ENCODE data around the gene ADAMTS7.
"Not testable (repeated sequence)": the region's sequence is repeated elsewhere in the genome, so short reads cannot be mapped to it uniquely, and the experiment has no call there.

The ADAMTS7 gene

DNA sequence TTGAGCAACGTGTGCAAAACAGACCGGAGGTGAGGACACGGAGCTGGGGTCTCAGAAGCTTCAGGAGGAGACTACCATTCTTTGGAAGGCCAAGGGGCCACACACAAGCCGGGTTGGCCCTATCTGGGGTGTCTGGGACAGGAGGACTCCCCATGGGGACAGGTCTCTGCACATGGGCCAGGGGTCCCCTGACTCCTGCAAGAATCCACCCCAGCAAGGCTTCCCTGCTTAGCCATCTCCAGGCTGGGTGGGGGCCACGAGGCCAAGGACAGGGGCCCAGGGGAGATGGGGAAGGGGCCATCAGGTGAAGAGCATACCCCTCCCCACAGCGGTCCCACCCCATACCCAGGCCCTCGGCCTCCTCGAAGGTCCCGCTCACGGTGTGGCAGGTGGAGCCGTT, 38.5 kb downstream of the ADAMTS7 start:
- Histone ChIP-seq H3K79me2 (ENCODE audit: insufficient read depth, low read depth) (no peaks in the 10 kb centered on the region), H2AFZ (ENCODE audit: low read depth) (no peak overlapping the region), H4K20me1 (ENCODE audit: insufficient read depth) (no peaks in the 10 kb centered on the region), H3K9ac (no peak overlapping the region), H3K4me2 (no peak overlapping the region), H3K4me1 (ENCODE audit: low read depth, poor library complexity, severe bottlenecking) (no peaks in the 10 kb centered on the region), H3K4me3 (IDR thresholded peaks at IDR 0.05; ENCODE audit: insufficient read depth, low read depth, low read length) (no peak overlapping the region), H3K27ac (no peak overlapping the region), H3K36me3 (ENCODE audit: insufficient read depth) (no peaks in the 10 kb centered on the region), H3K27me3 (ENCODE audit: insufficient read depth, low read depth) (peaks cover 3% of the 10 kb centered on the region; the same call in 1 of the 2 replicates)
- TF ChIP-seq, protein P1, sequence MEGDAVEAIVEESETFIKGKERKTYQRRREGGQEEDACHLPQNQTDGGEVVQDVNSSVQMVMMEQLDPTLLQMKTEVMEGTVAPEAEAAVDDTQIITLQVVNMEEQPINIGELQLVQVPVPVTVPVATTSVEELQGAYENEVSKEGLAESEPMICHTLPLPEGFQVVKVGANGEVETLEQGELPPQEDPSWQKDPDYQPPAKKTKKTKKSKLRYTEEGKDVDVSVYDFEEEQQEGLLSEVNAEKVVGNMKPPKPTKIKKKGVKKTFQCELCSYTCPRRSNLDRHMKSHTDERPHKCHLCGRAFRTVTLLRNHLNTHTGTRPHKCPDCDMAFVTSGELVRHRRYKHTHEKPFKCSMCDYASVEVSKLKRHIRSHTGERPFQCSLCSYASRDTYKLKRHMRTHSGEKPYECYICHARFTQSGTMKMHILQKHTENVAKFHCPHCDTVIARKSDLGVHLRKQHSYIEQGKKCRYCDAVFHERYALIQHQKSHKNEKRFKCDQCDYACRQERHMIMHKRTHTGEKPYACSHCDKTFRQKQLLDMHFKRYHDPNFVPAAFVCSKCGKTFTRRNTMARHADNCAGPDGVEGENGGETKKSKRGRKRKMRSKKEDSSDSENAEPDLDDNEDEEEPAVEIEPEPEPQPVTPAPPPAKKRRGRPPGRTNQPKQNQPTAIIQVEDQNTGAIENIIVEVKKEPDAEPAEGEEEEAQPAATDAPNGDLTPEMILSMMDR (conservative IDR thresholded peaks at IDR 0.05; ENCODE audit: low read depth, low read length): no peak

DNA sequence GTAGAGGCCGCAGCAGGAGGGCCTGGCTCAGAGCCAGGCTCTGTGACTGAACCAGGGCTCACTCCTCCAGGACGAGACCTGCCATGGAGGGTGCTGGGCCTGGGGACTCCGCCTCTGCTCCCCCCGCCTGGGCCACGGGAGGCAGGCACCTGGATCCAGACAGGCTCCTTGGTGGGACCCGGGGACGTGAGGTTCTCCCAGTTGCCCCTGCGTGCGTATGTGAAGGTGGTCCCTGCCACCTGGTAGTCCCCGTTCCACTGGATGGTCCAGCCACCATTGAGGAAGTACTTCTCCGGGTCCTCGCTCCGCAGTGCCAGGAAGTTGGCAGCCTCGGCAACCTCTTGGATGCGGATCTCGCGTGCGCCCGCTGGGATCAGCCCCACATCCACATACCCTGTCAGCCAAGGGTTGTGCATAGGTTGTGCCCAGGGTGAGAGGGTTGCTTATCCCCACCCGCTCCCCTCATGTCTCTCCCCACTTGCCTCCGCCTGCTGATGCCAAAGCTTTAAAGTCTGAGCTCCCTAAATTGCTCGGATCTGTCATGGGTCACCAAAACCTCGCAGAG, 39.7 kb downstream of the ADAMTS7 start:
- not testable (repeated sequence) for H3K27ac ChIP-seq; H3K79me2 ChIP-seq (ENCODE audit: insufficient read depth, low read depth); H3K4me3 ChIP-seq (IDR thresholded peaks at IDR 0.05; ENCODE audit: insufficient read depth, low read depth, low read length); H3K36me3 ChIP-seq (ENCODE audit: insufficient read depth); H3K27me3 ChIP-seq (ENCODE audit: insufficient read depth, low read depth); H3K4me1 ChIP-seq (ENCODE audit: low read depth, poor library complexity, severe bottlenecking); H2AFZ ChIP-seq (ENCODE audit: low read depth); H3K9ac ChIP-seq; H3K4me2 ChIP-seq; H4K20me1 ChIP-seq (ENCODE audit: insufficient read depth)

DNA sequence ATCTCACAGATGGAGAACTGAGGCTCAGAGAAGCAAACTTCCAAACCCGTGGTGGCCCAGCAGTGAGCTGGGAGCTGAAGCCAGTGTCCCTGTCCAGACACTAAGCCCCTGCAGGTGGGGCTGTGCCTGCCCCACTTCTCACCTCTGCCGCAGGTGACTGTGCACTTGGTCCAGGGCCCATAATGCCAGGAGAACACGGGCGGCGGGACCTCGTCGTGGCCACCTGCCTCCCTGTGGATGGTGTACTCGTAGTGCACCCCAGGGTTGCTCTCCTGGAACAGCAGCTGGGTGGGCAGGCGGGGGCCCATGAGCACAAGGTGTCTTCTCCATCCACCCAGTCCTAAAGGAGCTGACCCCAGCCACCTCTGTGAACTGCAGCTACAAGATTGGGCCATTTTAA, 40.2 kb downstream of the ADAMTS7 start:
- H3K79me2 ChIP-seq (ENCODE audit: insufficient read depth, low read depth); H3K36me3 ChIP-seq (ENCODE audit: insufficient read depth); H2AFZ ChIP-seq (ENCODE audit: low read depth); H3K4me1 ChIP-seq (ENCODE audit: low read depth, poor library complexity, severe bottlenecking); H3K9ac ChIP-seq; H3K27me3 ChIP-seq (ENCODE audit: insufficient read depth, low read depth); H3K4me3 ChIP-seq (IDR thresholded peaks at IDR 0.05; ENCODE audit: insufficient read depth, low read depth, low read length); H3K4me2 ChIP-seq; H3K27ac ChIP-seq; H4K20me1 ChIP-seq (ENCODE audit: insufficient read depth): not testable (repeated sequence)

DNA sequence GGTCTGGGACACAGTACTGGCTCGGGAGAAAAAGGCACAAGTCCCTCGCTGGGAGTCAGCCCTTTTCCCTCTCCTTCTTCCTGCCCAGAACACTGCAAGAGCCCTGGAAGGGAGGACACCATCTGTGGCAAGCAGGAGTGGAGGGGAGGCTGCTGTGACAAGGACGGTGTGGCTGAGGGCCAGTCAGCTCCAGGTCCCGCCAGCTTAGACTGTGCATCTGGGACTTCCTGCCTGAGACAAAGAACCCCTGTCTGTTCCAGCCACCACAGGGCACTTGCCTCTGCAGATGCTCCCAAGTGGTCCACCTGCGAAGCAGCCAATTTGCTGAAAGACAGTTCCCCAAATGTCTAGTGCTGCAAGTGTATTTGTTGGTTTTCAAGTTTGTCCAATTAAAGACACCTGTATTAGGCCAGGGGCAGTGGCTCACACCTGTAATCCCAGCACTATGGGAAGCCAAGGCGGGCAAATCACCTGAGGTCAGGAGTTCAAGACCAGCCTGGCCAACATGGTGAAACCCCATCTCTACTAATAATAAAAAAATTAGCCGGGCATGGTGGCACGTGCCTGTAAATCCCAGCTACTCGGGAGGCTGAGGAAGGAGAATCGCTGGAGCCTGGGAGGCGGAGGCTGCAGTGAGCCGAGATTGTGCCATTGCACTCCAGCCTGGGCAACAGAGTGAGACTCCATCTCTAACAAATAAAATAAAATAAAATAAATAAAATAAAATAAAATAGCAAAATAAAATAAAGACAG, 41.6 kb downstream of the ADAMTS7 start:
- not testable (repeated sequence) for H3K9ac ChIP-seq; H3K4me1 ChIP-seq (ENCODE audit: low read depth, poor library complexity, severe bottlenecking); H2AFZ ChIP-seq (ENCODE audit: low read depth)

DNA sequence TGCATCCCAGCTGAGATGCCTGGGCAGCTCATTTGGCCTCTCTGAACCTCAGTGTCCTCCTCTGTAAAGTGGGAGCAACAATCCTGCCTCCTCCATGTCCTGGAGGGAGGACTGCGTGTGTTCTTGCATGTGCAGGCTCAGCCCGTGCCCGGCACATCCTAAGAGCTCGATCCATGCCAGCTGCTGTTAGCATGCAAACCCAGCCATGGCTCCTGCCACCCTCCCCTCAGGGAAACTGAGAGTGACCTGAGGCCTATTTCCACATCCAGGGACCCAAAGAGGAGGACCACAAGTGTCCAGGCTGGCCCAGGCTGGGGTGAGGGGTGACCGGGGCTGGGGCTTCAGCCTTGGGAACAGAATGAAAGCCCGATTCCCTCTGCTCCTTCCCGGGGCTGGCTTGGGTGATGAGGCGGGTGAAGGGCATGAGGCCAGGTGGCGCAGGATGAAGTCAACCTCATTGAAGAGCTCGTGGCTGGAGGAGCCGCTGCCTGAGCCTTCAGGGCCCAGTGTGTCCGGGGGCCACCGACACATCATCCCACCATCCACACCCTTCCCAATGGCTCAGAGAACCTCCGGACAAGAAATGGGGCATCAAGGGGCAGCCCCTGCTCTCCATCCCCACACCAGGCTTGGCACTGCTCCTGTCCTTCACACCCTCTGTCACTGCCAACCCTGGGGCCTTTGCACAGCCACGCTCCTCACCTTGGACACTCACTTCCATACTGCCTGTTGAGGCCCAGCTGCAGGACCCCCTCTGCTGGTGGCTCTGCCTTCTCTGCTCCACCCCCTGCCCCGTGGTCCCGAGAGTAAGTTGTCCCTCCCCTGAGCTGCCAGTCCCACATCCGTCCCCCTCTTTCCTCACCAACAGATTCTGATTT, 42.5 kb downstream of the ADAMTS7 start:
- H3K4me2 ChIP-seq: no peak overlapping the region
- TF ChIP-seq, protein P1 (conservative IDR thresholded peaks at IDR 0.05; ENCODE audit: low read depth, low read length): no peak
- H4K20me1 ChIP-seq (ENCODE audit: insufficient read depth): no peaks in the 10 kb centered on the region
- no peaks in the 10 kb centered on the region for H3K79me2 ChIP-seq (ENCODE audit: insufficient read depth, low read depth)
- no peak overlapping the region for H2AFZ ChIP-seq (ENCODE audit: low read depth)
- no peaks in the 10 kb centered on the region for H3K4me1 ChIP-seq (ENCODE audit: low read depth, poor library complexity, severe bottlenecking)
- no peaks in the 10 kb centered on the region for H3K36me3 ChIP-seq (ENCODE audit: insufficient read depth)
- H3K9ac ChIP-seq: no peak overlapping the region
- peaks cover 3% of the 10 kb centered on the region; the same call in 1 of the 2 replicates for H3K27me3 ChIP-seq (ENCODE audit: insufficient read depth, low read depth)
- H3K27ac ChIP-seq: no peak overlapping the region
- no peak overlapping the region for H3K4me3 ChIP-seq (IDR thresholded peaks at IDR 0.05; ENCODE audit: insufficient read depth, low read depth, low read length)

More for the DNA sequence above, 41.6 kb downstream of the ADAMTS7 start:
- not testable (repeated sequence) for H3K27ac ChIP-seq; H4K20me1 ChIP-seq (ENCODE audit: insufficient read depth); H3K27me3 ChIP-seq (ENCODE audit: insufficient read depth, low read depth); H3K4me3 ChIP-seq (IDR thresholded peaks at IDR 0.05; ENCODE audit: insufficient read depth, low read depth, low read length); H3K79me2 ChIP-seq (ENCODE audit: insufficient read depth, low read depth); H3K36me3 ChIP-seq (ENCODE audit: insufficient read depth); H3K4me2 ChIP-seq

Measured in KMS-11 (cell line).